K562 (cell line): ENCODE results near the gene ZNF516. TPM values are rescaled to one million over a fixed set of nuclear protein-coding genes. Genes with fewer than 3 reads are reported as not detected.

Experiments
- ATAC-seq: fragments of 200-7000 bp; cut with Tn5 transposase; 3 replicates; pipeline ENCODE4 v1.9.1; 2020; ENCODE audit warnings: moderate library complexity
- BruUV-seq: library from RNA; stranded (reverse); fragments of 400-500 nt; replicated peaks from 2 replicates; lab custom pipeline; 2021; lab: Mats Ljungman, UMichigan
- CTCF ChIA-PET: fragments of 300-600 bp; formaldehyde crosslinking; extraction: SDS; loops from one replicate; lab custom pipeline; 2021; ENCODE audit warnings: low intra/inter-chr PET ratio; lab: Yijun Ruan, JAX
- POLR2A ChIA-PET: fragments of 300-600, 350-650 bp; sonication (Branson Sonifier 250); formaldehyde crosslinking; extraction: SDS; loops from one replicate; lab custom pipeline; 2021; ENCODE audit warnings: antibody characterized with exemption, inconsistent platforms; lab: Yijun Ruan, JAX
- DNase-seq, 4 experiments: peaks; one replicate each; pipeline versions ENCODE4 v3.0.0 to v3.0.0-alpha.2; 2011 to 2018; ENCODE audit warnings: low spot score in 3 of 4, mixed read lengths in 3 of 4; ENCODE audit errors: extremely low read depth in 1 of 4
- FAIRE-seq: peaks from 2 replicates; lab custom pipeline; 2011; peaks lifted over from hg19 to GRCh38; lab: Jason Lieb, UNC
- H2AFZ ChIP-seq: 2 replicates; pipeline ENCODE4 v1.6.0; 2011; ENCODE audit warnings: low read depth, low read length, control low read depth, inconsistent platforms
- H3K27ac ChIP-seq: fragments of 200-600 bp; 3 replicates; pipeline ENCODE4 v1.8.0; 2011; ENCODE audit warnings: low read depth, mild to moderate bottlenecking, control low read depth, inconsistent platforms, low read length, moderate library complexity, mixed read lengths; ENCODE audit errors: extremely low read depth
- H3K27me3 ChIP-seq, 2 experiments: fragments of 300-600 bp in 1 of 2; 2 replicates in 1 of 2; 3 replicates in 1 of 2; pipeline versions ENCODE4 v1.6.0 to v1.8.0; 2011; ENCODE audit warnings: inconsistent platforms in 2 of 2, low read length in 2 of 2, mild to moderate bottlenecking in 1 of 2, mixed read lengths in 1 of 2, moderate library complexity in 1 of 2; ENCODE audit not compliant: control insufficient read depth in 2 of 2, insufficient read depth in 2 of 2
- H3K36me3 ChIP-seq: fragments of 300-600 bp; 3 replicates; pipeline ENCODE4 v1.8.0; 2011; ENCODE audit warnings: mild to moderate bottlenecking, low read length, inconsistent platforms; ENCODE audit not compliant: control insufficient read depth, insufficient read depth
- H3K4me1 ChIP-seq, 2 experiments: fragments of 200-600 bp in 1 of 2; replicated peaks in 1 of 2; 2 replicates in 1 of 2; 3 replicates in 1 of 2; pipeline versions ENCODE4 v1.5.1 to v1.8.0; 2011; ENCODE audit warnings: inconsistent platforms in 2 of 2, low read length in 2 of 2, mild to moderate bottlenecking in 1 of 2, mixed read lengths in 1 of 2, moderate library complexity in 1 of 2; ENCODE audit not compliant: control insufficient read depth in 2 of 2, insufficient read depth in 2 of 2
- H3K4me2 ChIP-seq: 2 replicates; pipeline ENCODE4 v1.6.1; 2011; ENCODE audit warnings: low read length, control low read depth, inconsistent platforms, mixed read lengths; ENCODE audit not compliant: insufficient read depth
- H3K4me3 ChIP-seq: fragments of 200-600 bp; sonication (generic), shearing (Covaris generic); 2 replicates; pipeline ENCODE4 v1.5.1; 2016; ENCODE audit warnings: control low read depth, inconsistent platforms
- H3K79me2 ChIP-seq: fragments of 200-600 bp; 3 replicates; pipeline ENCODE4 v1.8.0; 2011; ENCODE audit warnings: low read length, inconsistent platforms; ENCODE audit not compliant: control insufficient read depth, insufficient read depth
- H3K9ac ChIP-seq, 2 experiments: 2 replicates each; pipeline versions ENCODE4 v1.6.0 to v1.6.1; 2011; ENCODE audit warnings: low read depth in 2 of 2, low read length in 2 of 2, control low read depth in 1 of 2, inconsistent platforms in 1 of 2, mild to moderate bottlenecking in 1 of 2, mixed read lengths in 1 of 2; ENCODE audit not compliant: insufficient read depth in 1 of 2
- H3K9me1 ChIP-seq: one replicate; pipeline ENCODE4 v1.6.0; 2011; ENCODE audit warnings: inconsistent platforms, mild to moderate bottlenecking, low read length, moderate library complexity; ENCODE audit not compliant: control insufficient read depth, insufficient read depth
- H3K9me3 ChIP-seq: replicated peaks from 2 replicates; pipeline ENCODE4 v1.5.1; 2011; ENCODE audit warnings: low read depth, low read length, inconsistent platforms; ENCODE audit not compliant: control insufficient read depth, insufficient read depth
- H4K20me1 ChIP-seq: replicated peaks from 2 replicates; pipeline ENCODE4 v1.6.1; 2011; ENCODE audit warnings: low read length, inconsistent platforms, mixed read lengths; ENCODE audit not compliant: control insufficient read depth, insufficient read depth
- PHF21A ChIP-seq: fragments of 450-650 bp; IDR thresholded peaks from 2 replicates; pipeline ENCODE4 v1.6.1; 2017; ENCODE audit warnings: low read depth, borderline replicate concordance
- WGBS: fragments of 100-300 bp; shearing (Covaris generic); methylation state at CpG from one replicate; pipeline ENCODE4 v1.1.6; 2016; ENCODE audit warnings: low coverage, mixed read lengths; ENCODE audit not compliant: insufficient coverage; ENCODE audit errors: missing lambda C conversion rate; 5-methylcytosine and 5-hydroxymethylcytosine counted together
- in situ Hi-C: fragments of 300-500 bp; cut with MboI; formaldehyde crosslinking; loops from 4 replicates; pipeline ENCODE4 v1.15.0; 2018; ENCODE audit warnings: inconsistent platforms, mixed read lengths
- intact Hi-C: fragments of 100-400 bp; cut with micrococcal nuclease; formaldehyde crosslinking; loops from 2 replicates; pipeline ENCODE4 v1.14.2; 2022
- polyA plus RNA-seq, 8 experiments: library from polyadenylated mRNA; depleted of rRNA in 4 of 8; stranded (reverse) in 5 of 8; unstranded in 3 of 8; fragments of >200 nt; fragmentation: Nextera tagmentation in 2 of 8; fragmentation: Illumina TruSeq in 1 of 8; extraction: Ambion mirVana in 2 of 8; extraction: Trizol in 1 of 8; gene quantifications; 2 replicates each; pipeline versions ENCODE4 v1.2.1 to v1.2.3, GENCODE V29; 2011 to 2014; ENCODE audit warnings: inconsistent platforms in 1 of 8, missing spikeins in 1 of 8
- total RNA-seq, 7 experiments: library from RNA; depleted of rRNA in 6 of 7; stranded (reverse); fragments of >200 nt in 6 of 7; fragmentation: Illumina TruSeq in 2 of 7; extraction: Trizol in 2 of 7; gene quantifications; 2 replicates each; pipeline versions ENCODE4 v1.2.1 to v1.2.3, GENCODE V29; 2011 to 2021; ENCODE audit warnings: low replicate concordance in 1 of 7
- TF ChIP-seq, protein P1 (sequence below), 3 experiments: IDR thresholded peaks in 2 of 3; conservative IDR thresholded peaks in 1 of 3; 2 replicates each; pipeline ENCODE4 v1.5.1; 2011 to 2012; ENCODE audit warnings: low read length in 3 of 3, mild to moderate bottlenecking in 3 of 3, control low read depth in 2 of 3, improper control_type of control experiment in 1 of 3, inconsistent platforms in 1 of 3, low read depth in 1 of 3, mixed read lengths in 1 of 3, moderate library complexity in 1 of 3; ENCODE audit not compliant: insufficient read depth in 2 of 3

ZNF516 gene
- total and polyA plus RNA-seq, 9 of the 15 experiments (the other 6 are each of a cell fraction or from before 2014, with no cell fraction given): 0.04 to 0.20 (median 0.08) TPM; not detected in 3

DNA sequence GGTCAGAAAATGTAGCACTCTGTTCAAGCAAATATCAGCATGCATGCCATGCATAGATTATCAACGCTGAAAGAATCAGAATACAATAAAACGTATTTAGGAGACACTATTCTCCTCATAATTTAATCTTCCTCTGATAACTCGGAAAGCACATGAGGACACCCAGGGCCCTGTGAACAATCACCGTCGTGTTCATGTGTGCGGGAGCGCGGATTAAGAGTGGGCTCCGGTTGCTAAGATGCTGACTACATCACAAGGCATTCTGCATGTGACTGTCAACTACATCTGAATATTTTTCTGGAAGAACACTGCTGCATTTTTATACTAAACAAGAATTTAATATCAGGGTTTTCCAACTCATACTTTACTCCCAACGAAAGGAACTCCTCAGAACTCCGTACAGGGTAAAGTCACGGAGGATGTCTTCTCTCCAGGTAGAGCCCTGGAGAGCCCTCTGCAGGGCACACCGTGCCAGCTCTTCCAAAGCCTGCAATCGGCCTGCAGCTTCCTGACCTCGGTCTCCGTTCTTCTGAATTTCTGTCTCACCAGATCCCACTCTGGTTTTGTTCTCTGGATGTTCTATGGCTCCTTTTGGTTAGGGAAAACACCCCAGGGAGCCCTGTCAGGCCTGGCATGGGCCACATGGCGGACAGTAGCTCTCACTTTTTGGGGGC is 59.6 kb downstream of the ZNF516 start:
- Histone ChIP-seq H3K36me3 (no peaks in the 10 kb centered on the region), H3K27ac (no peak overlapping the region), H4K20me1 (no peaks in the 10 kb centered on the region; the same call in 1 of the 2 replicates), H3K9me1 (no peaks in the 10 kb centered on the region), H3K9ac (no peak overlapping the region), H3K4me2 (no peak overlapping the region), H3K4me1 (no peaks in the 10 kb centered on the region), H3K79me2 (no peaks in the 10 kb centered on the region), H3K27me3 (peaks cover 0 to 55% of the 10 kb centered on the region in 2 experiments; a peak in 3 of 5 replicates), H3K9me3 (no peaks in the 10 kb centered on the region), H3K4me3 (no peak overlapping the region), H2AFZ (no peak overlapping the region)
- ChIA-PET POLR2A (no interaction called here), CTCF (no interaction called here)
- ATAC-seq: no peak
- no peak for DNase-seq
- in situ Hi-C loops: no loop called here
- TF ChIP-seq PHF21A: no peak
- TF ChIP-seq, protein P1, sequence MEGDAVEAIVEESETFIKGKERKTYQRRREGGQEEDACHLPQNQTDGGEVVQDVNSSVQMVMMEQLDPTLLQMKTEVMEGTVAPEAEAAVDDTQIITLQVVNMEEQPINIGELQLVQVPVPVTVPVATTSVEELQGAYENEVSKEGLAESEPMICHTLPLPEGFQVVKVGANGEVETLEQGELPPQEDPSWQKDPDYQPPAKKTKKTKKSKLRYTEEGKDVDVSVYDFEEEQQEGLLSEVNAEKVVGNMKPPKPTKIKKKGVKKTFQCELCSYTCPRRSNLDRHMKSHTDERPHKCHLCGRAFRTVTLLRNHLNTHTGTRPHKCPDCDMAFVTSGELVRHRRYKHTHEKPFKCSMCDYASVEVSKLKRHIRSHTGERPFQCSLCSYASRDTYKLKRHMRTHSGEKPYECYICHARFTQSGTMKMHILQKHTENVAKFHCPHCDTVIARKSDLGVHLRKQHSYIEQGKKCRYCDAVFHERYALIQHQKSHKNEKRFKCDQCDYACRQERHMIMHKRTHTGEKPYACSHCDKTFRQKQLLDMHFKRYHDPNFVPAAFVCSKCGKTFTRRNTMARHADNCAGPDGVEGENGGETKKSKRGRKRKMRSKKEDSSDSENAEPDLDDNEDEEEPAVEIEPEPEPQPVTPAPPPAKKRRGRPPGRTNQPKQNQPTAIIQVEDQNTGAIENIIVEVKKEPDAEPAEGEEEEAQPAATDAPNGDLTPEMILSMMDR (IDR thresholded peaks at IDR 0.05 in 2 of 3, conservative IDR thresholded peaks at IDR 0.05 in 1 of 3; ENCODE audit: insufficient read depth in 2 of 3, low read depth in 1 of 3, low read length in 3 of 3): peak in 1 of 3 experiments; percentile 7; a peak in 1 of 6 replicates
- BruUV-seq: no TSS peak
- no peak for FAIRE-seq
- 0% methylated on average over 14 of the region's 17 CpGs for WGBS
- intact Hi-C loops: no loop called here
